LNCAP (cell line): ENCODE results near the gene CCNK.

ENCODE experiments used
- TF ChIP-seq, protein P1 (sequence below): fragments of 450-650 bp; IDR thresholded peaks from 2 replicates; pipeline ENCODE4 v1.5.1; 2017; ENCODE audit warnings: mild to moderate bottlenecking

Gene CCNK

DNA sequence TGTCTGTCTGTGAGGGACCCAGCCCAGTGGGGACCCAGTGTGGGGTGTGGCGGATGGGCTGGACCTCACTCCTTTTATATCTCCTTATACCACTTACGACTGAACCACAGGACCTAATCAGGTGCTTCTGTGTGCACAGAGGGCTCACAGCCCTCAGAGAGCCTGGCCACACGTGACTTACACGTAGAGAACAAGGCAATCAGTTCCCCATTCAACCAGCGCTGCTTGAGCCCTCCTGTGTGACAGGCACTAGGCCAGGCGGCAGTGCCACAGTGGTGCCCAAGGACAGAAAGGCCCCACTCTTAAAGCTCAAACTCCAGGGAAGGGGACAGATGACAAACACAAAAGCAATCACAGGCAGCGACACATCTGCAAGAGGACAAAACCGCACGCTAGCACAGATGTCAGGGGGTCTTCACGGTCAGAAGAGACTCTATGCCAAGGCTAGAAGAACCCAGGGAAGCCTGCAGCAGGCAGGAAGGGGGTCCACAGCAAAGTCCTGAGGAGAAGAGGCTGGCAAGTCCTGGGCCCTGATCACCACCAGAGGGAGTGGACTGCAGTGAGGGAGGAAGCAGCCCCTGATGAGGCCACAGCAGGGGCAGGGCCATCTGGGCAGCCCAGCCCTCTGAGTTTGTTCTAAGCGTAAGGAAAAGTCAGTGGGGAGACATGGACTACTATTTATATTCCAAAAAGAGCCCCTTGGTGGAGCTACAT lies 39.9 kb upstream of the CCNK start:
- TF ChIP-seq, protein P1, sequence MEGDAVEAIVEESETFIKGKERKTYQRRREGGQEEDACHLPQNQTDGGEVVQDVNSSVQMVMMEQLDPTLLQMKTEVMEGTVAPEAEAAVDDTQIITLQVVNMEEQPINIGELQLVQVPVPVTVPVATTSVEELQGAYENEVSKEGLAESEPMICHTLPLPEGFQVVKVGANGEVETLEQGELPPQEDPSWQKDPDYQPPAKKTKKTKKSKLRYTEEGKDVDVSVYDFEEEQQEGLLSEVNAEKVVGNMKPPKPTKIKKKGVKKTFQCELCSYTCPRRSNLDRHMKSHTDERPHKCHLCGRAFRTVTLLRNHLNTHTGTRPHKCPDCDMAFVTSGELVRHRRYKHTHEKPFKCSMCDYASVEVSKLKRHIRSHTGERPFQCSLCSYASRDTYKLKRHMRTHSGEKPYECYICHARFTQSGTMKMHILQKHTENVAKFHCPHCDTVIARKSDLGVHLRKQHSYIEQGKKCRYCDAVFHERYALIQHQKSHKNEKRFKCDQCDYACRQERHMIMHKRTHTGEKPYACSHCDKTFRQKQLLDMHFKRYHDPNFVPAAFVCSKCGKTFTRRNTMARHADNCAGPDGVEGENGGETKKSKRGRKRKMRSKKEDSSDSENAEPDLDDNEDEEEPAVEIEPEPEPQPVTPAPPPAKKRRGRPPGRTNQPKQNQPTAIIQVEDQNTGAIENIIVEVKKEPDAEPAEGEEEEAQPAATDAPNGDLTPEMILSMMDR: no peak

DNA sequence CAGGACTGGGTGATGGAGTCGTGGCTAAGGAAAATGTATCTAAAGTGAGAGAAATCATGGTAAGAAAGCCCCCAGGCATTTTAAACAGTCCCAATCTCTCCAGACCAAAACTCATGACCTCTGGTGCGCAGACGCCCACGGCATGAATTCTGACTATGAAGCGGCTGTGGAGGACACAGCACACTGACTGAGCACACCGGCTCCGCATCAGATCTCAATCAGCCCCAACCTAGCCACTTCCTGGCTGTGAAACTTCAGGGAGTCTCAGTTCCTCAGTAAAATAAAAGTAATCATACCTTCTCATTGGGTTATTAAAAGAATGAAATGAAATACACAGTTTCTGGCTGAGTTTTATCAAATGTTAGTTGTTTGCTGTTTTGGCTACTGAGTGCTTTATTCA lies 39.3 kb upstream of the CCNK start:
- TF ChIP-seq, protein P1: no peak

DNA sequence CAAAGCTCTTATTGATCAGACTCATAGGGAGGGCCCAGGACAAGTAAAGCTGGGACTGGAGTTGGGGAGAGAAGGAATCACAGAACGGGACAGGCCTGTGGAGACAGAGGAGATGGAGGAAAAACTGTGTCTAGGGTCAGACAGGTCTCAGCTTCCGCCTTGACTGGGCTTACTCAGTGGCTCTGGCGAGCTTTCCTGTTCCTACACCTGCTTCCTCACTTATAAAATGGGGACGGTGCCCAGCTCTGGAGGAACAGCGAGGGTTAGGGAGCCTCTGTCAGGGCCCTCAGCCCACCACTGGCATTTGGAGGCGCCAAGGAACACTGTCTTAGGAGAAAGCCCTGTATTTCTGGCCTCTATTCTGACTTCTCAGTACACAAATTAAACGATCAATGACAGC lies 35.3 kb upstream of the CCNK start:
- TF ChIP-seq, protein P1: no peak

DNA sequence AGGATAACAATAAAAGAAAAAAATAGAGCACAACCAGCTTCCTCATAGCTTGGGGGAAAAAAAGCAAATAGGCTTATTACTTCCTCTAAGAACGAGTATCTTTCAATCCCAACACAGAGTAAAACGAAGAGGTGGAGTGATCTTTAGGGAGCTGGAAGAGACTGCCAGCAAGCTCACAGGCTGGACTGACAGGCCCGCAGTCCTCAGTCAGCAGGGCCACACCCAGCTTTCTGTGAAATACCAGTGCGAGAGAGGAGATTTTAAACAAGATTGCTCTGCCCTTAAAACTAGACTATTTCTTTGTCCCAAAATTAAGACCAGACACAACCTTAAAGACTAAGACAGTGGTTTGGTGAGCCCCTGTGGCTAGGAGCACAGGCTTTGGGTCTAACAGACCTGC lies 33.5 kb upstream of the CCNK start:
- TF ChIP-seq, protein P1: no peak

DNA sequence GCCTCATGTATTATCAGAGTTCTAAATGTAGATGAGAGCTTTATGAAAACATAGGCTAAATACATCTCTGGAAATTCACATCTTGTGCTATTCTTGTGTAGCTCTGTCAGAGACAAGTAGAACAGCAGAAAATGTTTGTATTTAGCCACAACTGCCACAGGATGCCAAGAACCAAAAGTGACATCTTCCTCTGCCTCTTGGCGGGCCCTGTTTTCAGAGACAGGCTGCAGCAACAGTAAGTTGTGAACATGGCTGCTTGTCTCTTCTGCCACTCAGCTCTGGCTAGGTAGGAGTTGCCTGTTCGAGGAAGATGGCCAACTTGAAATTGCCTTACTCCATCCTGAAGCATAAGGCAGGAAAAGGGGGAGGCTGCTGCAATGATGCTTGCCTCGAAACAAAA lies 30.9 kb upstream of the CCNK start:
- TF ChIP-seq, protein P1: no peak

DNA sequence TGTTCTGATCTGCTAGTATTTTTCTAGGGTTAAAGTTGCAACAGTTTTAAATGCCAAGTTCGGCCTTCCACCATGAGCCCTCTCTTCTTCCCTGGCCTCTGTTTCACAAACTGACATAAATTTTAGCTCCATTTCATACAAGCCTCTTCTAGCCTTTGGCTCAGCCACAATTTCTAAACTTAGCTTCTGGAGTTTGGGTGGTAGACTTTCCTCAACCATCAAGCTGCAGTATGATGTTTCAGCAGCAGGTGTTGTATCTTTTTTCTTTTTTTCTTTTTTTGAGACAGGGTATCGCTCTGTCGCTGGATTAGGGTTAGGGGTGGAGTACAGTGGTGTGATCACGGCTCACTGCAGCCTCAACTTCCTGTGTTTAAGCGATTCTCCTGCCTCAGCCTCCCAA lies 30.0 kb upstream of the CCNK start:
- TF ChIP-seq, protein P1: no peak

DNA sequence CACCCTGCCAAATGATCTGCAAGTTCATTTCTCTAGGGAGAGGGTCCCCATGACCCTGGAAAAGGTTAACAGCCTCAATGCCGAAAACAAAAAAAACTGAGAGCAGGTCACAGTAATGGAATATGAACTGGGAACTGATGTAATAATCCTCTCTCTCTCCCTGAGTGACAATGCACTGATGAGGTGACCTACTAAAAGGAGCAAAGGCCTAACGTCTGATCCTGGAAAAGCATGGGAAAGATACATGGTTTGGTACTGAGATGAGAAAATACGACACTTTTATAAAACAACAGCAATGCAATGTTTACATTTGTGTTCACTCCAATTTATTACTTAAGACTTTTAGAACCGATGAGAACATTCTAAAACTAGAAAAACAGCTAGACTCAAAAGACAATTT lies 28.2 kb upstream of the CCNK start:
- TF ChIP-seq, protein P1: no peak

DNA sequence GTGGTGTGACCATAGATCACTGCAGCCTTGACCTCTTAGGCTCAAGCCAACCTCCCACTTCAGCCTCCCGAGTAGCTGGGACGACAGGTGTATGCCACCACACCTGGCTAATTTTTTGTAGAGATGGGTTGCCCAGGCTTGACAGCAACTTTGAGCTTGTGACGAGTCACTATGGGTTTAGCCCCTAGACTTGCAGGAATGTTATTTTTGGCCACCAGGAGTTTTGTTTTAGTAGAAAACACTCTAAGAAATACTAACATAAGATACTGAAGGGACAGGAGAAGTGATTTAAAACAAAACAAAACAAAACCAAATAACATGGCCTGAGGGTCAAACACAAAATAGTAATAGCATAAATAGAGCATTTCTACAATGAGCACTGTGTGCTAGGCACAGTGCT lies 27.0 kb upstream of the CCNK start:
- TF ChIP-seq, protein P1: no peak
